Parathyroid adenoma (tissue), 2 donors: ENCODE data around the gene TGM1.

Source experiments
- H2AFZ ChIP-seq: fragments of 300-600 bp; sonication (generic); one replicate; pipeline ENCODE4 v1.7.0; 2017; ENCODE audit warnings: antibody characterized with exemption, mild to moderate bottlenecking
- H3K27ac ChIP-seq: fragments of 300-600 bp; sonication (generic); one replicate; pipeline ENCODE4 v1.7.0; 2017
- H3K27me3 ChIP-seq: fragments of 300-600 bp; sonication (generic); one replicate; pipeline ENCODE4 v1.7.0; 2017; ENCODE audit warnings: low read length; ENCODE audit not compliant: control insufficient read depth, insufficient read depth
- H3K36me3 ChIP-seq: fragments of 300-600 bp; sonication (generic); one replicate; pipeline ENCODE4 v1.7.0; 2017; ENCODE audit warnings: low read length; ENCODE audit not compliant: control insufficient read depth, insufficient read depth
- H3K4me1 ChIP-seq: fragments of 300-600 bp; sonication (generic); one replicate; pipeline ENCODE4 v1.7.0; 2017; ENCODE audit warnings: control low read depth
- H3K4me2 ChIP-seq: fragments of 300-600 bp; sonication (generic); one replicate; pipeline ENCODE4 v1.7.0; 2017; ENCODE audit warnings: low read length
- H3K4me3 ChIP-seq: fragments of 300-600 bp; sonication (generic); one replicate; pipeline ENCODE4 v1.7.0; 2017; ENCODE audit warnings: low read depth, low read length
- H3K79me2 ChIP-seq: fragments of 300-600 bp; sonication (generic); one replicate; pipeline ENCODE4 v1.7.0; 2017; ENCODE audit warnings: control low read depth
- H3K9ac ChIP-seq: fragments of 300-600 bp; sonication (generic); one replicate; pipeline ENCODE4 v1.7.0; 2017; ENCODE audit warnings: mild to moderate bottlenecking
- H3K9me3 ChIP-seq: fragments of 300-600 bp; sonication (generic); one replicate; pipeline ENCODE4 v1.7.0; 2017; ENCODE audit warnings: low read length; ENCODE audit not compliant: control insufficient read depth
- CTCF ChIP-seq: fragments of 300-600 bp; sonication (generic); IDR thresholded peaks from one replicate; pipeline ENCODE4 v1.7.0; 2017; ENCODE audit warnings: antibody characterized with exemption, mild to moderate bottlenecking
- donor health status: primary hyperparathyroidism.

Gene TGM1

GRCh38 chr14:24261969-24262327, 1.0 kb downstream of the TGM1 start:
- Histone ChIP-seq H3K36me3 (no peaks in the 10 kb centered on the region), H3K4me2 (no peak overlapping the region), H3K4me3 (no peak overlapping the region), H3K4me1 (no peaks in the 10 kb centered on the region), H3K9me3 (no peaks in the 10 kb centered on the region), H2AFZ (no peak overlapping the region), H3K27ac (no peak overlapping the region), H3K79me2 (no peaks in the 10 kb centered on the region), H3K9ac (no peak overlapping the region), H3K27me3 (no peaks in the 10 kb centered on the region)
- no peak for TF ChIP-seq CTCF

- Histone ChIP-seq H3K27ac (no peak overlapping the region), H3K4me2 (no peak overlapping the region), H3K4me3 (no peak overlapping the region), H3K27me3 (no peaks in the 10 kb centered on the region), H3K79me2 (no peaks in the 10 kb centered on the region), H2AFZ (no peak overlapping the region), H3K36me3 (no peaks in the 10 kb centered on the region), H3K9me3 (no peaks in the 10 kb centered on the region), H3K4me1 (no peaks in the 10 kb centered on the region), H3K9ac (no peak overlapping the region)
- no peak for TF ChIP-seq CTCF
Measured at GRCh38 chr14:24261256-24261968, 1.6 kb downstream of the TGM1 start.

GRCh38 chr14:24260780-24261157, 2.2 kb downstream of the TGM1 start:
- Histone ChIP-seq H3K79me2 (no peaks in the 10 kb centered on the region), H3K4me3 (no peak overlapping the region), H3K27me3 (no peaks in the 10 kb centered on the region), H3K4me2 (no peak overlapping the region), H3K27ac (no peak overlapping the region), H2AFZ (no peak overlapping the region), H3K9me3 (no peaks in the 10 kb centered on the region), H3K4me1 (no peaks in the 10 kb centered on the region), H3K36me3 (no peaks in the 10 kb centered on the region), H3K9ac (no peak overlapping the region)
- TF ChIP-seq CTCF, result no peak

GRCh38 chr14:24260026-24260779, 2.8 kb downstream of the TGM1 start:
- Histone ChIP-seq H3K79me2 (no peaks in the 10 kb centered on the region), H3K9me3 (no peaks in the 10 kb centered on the region), H3K27me3 (no peaks in the 10 kb centered on the region), H3K36me3 (no peaks in the 10 kb centered on the region), H3K9ac (no peak overlapping the region), H3K4me3 (no peak overlapping the region), H3K4me2 (no peak overlapping the region), H2AFZ (no peak overlapping the region), H3K27ac (no peak overlapping the region), H3K4me1 (no peaks in the 10 kb centered on the region)
- TF ChIP-seq CTCF, result no peak
